H1 (cell line): Measurements from ENCODE around the gene WNT3A. TPM values are rescaled to one million over a fixed set of nuclear protein-coding genes. Genes with fewer than 3 reads are reported as not detected.
A peak's percentile ranks its signal among the peaks of the same experiment; 100 is the strongest.

Experiments
- ATF2 ChIP-seq: IDR thresholded peaks from 2 replicates; pipeline ENCODE4 v1.6.1; 2012; ENCODE audit warnings: low read length, inconsistent platforms
- ATF3 ChIP-seq: IDR thresholded peaks from 2 replicates; pipeline ENCODE4 v1.6.1; 2011; ENCODE audit warnings: low read depth, mild to moderate bottlenecking, low read length; ENCODE audit not compliant: insufficient read depth
- CREB1 ChIP-seq: IDR thresholded peaks from 2 replicates; pipeline ENCODE4 v1.6.1; 2012; ENCODE audit warnings: inconsistent platforms
- CTBP2 ChIP-seq: IDR thresholded peaks from 2 replicates; pipeline ENCODE4 v1.7.0; 2011; ENCODE audit warnings: borderline replicate concordance, mild to moderate bottlenecking, moderate library complexity, mixed read lengths, low read length; ENCODE audit not compliant: insufficient read depth, insufficient read length
- EGR1 ChIP-seq: IDR thresholded peaks from 2 replicates; pipeline ENCODE4 v1.6.1; 2011; ENCODE audit warnings: low read depth, low read length, borderline replicate concordance
- EP300 ChIP-seq, 2 experiments: IDR thresholded peaks; 1 replicate in 1 of 2; 2 replicates in 1 of 2; pipeline ENCODE4 v1.6.1; 2011 to 2012; ENCODE audit warnings: low read depth in 2 of 2, low read length in 2 of 2, mild to moderate bottlenecking in 2 of 2, borderline replicate concordance in 1 of 2, inconsistent platforms in 1 of 2, moderate library complexity in 1 of 2
- EZH2 ChIP-seq: fragments of 200-600 bp; sonication (generic); IDR thresholded peaks from 2 replicates; pipeline ENCODE4 v1.7.1; 2012; ENCODE audit warnings: low read depth, mild to moderate bottlenecking, moderate library complexity, low read length, inconsistent platforms; ENCODE audit not compliant: severe bottlenecking
- GTF2F1 ChIP-seq: IDR thresholded peaks from 2 replicates; pipeline ENCODE4 v1.6.1; 2012; ENCODE audit warnings: low read depth, low read length, improper control_type of control experiment, borderline replicate concordance
- HDAC2 ChIP-seq, 2 experiments: fragments of 300-600 bp in 1 of 2; sonication (generic) in 1 of 2; IDR thresholded peaks; 2 replicates each; pipeline ENCODE4 v1.6.1; 2011 to 2012; ENCODE audit warnings: low read depth in 2 of 2, low read length in 2 of 2, mild to moderate bottlenecking in 2 of 2, moderate library complexity in 2 of 2, borderline replicate concordance in 1 of 2, inconsistent platforms in 1 of 2
- HDAC6 ChIP-seq: IDR thresholded peaks from one replicate; pipeline ENCODE4 v1.7.1; 2012; ENCODE audit warnings: low read depth, mild to moderate bottlenecking, inconsistent platforms, low read length, moderate library complexity
- JUN ChIP-seq: IDR thresholded peaks from 2 replicates; pipeline ENCODE4 v1.6.1; 2011; ENCODE audit warnings: low read depth, mild to moderate bottlenecking, improper control_type of control experiment, low read length
- KDM5A ChIP-seq: fragments of 200-600 bp; IDR thresholded peaks from 2 replicates; pipeline ENCODE4 v1.7.1; 2012; ENCODE audit warnings: mild to moderate bottlenecking, low read length, inconsistent platforms, mixed read lengths
- MAFK ChIP-seq: IDR thresholded peaks from 2 replicates; pipeline ENCODE4 v1.6.1; 2012; ENCODE audit warnings: low read depth, mild to moderate bottlenecking, improper control_type of control experiment, low read length
- RAD21 ChIP-seq, 2 experiments: IDR thresholded peaks in 1 of 2; conservative IDR thresholded peaks in 1 of 2; 2 replicates each; pipeline ENCODE4 v1.6.1; 2011; ENCODE audit warnings: low read depth in 2 of 2, low read length in 2 of 2, improper control_type of control experiment in 1 of 2, inconsistent platforms in 1 of 2, mild to moderate bottlenecking in 1 of 2, moderate library complexity in 1 of 2
- RFX5 ChIP-seq: IDR thresholded peaks from 2 replicates; pipeline ENCODE4 v1.6.1; 2011; ENCODE audit warnings: low read depth, low read length, improper control_type of control experiment, borderline replicate concordance
- RNF2 ChIP-seq: fragments of 200-900, 300-1000 bp; sonication (generic); IDR thresholded peaks from 2 replicates; pipeline ENCODE4 v1.7.1; 2016; ENCODE audit warnings: borderline replicate concordance, low read depth, mild to moderate bottlenecking, antibody characterized with exemption, low read length; ENCODE audit not compliant: poor library complexity, severe bottlenecking; ENCODE audit errors: missing control alignments
- SP2 ChIP-seq: IDR thresholded peaks from 2 replicates; pipeline ENCODE4 v1.6.1; 2012; ENCODE audit warnings: mild to moderate bottlenecking, low read length, inconsistent platforms
- SP4 ChIP-seq: IDR thresholded peaks from 2 replicates; pipeline ENCODE4 v1.6.1; 2012; ENCODE audit warnings: low read length, inconsistent platforms
- TAF7 ChIP-seq: optimal IDR thresholded peaks from 2 replicates; pipeline ENCODE3; 2011; ENCODE audit warnings: low read depth, mild to moderate bottlenecking, inconsistent platforms, low read length, moderate library complexity, borderline replicate concordance
- YY1 ChIP-seq: IDR thresholded peaks from 2 replicates; pipeline ENCODE4 v1.6.1; 2011; ENCODE audit warnings: low read depth, mild to moderate bottlenecking, low read length
- polyA plus RNA-seq, 7 experiments: library from polyadenylated mRNA; depleted of rRNA in 3 of 7; stranded (reverse) in 5 of 7; unstranded in 2 of 7; fragments of >200 nt in 5 of 7; fragments of 200-250 nt in 2 of 7; gene quantifications; 1 replicate in 5 of 7; 2 replicates in 1 of 7; 4 replicates in 1 of 7; pipeline versions ENCODE4 v1.2.1 to v1.2.3, GENCODE V29; 2011 to 2013; ENCODE audit warnings: missing spikeins in 2 of 7, mixed read lengths in 2 of 7
- total RNA-seq: library from RNA; stranded (reverse); fragmentation: NEBNext Ultra II Directional; extraction: Animal tissue kit (Norgen Biotek cat#: 25700); gene quantifications from 2 replicates; pipeline ENCODE4 v1.2.1, GENCODE V29; 2021

WNT3A gene
- total and polyA plus RNA-seq, 2 of the 8 experiments (the other 6 are each of a cell fraction or from before 2014, with no cell fraction given), result 0.08 to 0.19 TPM

GRCh38 chr1:228060458-228061190 is 53.8 kb downstream of the WNT3A start (continued):
- no peak for TF ChIP-seq ATF2
- TF ChIP-seq EP300 (IDR thresholded peaks at IDR 0.05; ENCODE audit: borderline replicate concordance in 1 of 2, low read depth in 2 of 2, low read length in 2 of 2), result no peak
- TF ChIP-seq EZH2, result peak; percentile 53
- no peak for TF ChIP-seq SP2
- TF ChIP-seq YY1, result no peak; the same call in 1 of the 2 replicates
- no peak for TF ChIP-seq RFX5
- TF ChIP-seq JUN, result no peak
- TF ChIP-seq CREB1, result no peak
- no peak for TF ChIP-seq RNF2
- TF ChIP-seq EGR1, result no peak
- no peak for TF ChIP-seq TAF7
- TF ChIP-seq SP4, result no peak
- TF ChIP-seq HDAC2 (IDR thresholded peaks at IDR 0.05; ENCODE audit: borderline replicate concordance in 1 of 2, low read depth in 2 of 2, low read length in 2 of 2), result no peak
- no peak for TF ChIP-seq ATF3
- TF ChIP-seq GTF2F1, result no peak
- TF ChIP-seq CTBP2, result peak; percentile 53
- no peak for TF ChIP-seq KDM5A
- TF ChIP-seq MAFK, result no peak
- TF ChIP-seq RAD21 (IDR thresholded peaks at IDR 0.05 in 1 of 2, conservative IDR thresholded peaks at IDR 0.05 in 1 of 2; ENCODE audit: low read depth in 2 of 2, low read length in 2 of 2), result peak in 1 of 2 experiments; percentile 8; a peak in 2 of 4 replicates
- TF ChIP-seq HDAC6, result no peak
